Measurements from ENCODE around the gene FIGNL2.

Gene FIGNL2

GRCh38 chr12:51865757-51866270 is 17.3 kb upstream of the FIGNL2 start:
- Histone ChIP-seq H3K27me3 (ENCODE audit: low read depth, low read length) (peaks cover 21% of the 10 kb centered on the region), H3K4me1 (ENCODE audit: control insufficient read depth in 1 of 2, insufficient read depth in 2 of 2, low read length in 2 of 2) (peaks cover 0 to 24% of the 10 kb centered on the region in 2 donors), H3K27ac (ENCODE audit: low read length) (no peak overlapping the region)

GRCh38 chr12:51864833-51865670 is 16.5 kb upstream of the FIGNL2 start:
- Histone ChIP-seq H3K9me3 (ENCODE audit: control insufficient read depth in 1 of 2, low read length in 2 of 2) (no peaks in the 10 kb centered on the region), H3K36me3 (ENCODE audit: control insufficient read depth in 1 of 2, insufficient read depth in 2 of 2, low read length in 2 of 2) (no peaks in the 10 kb centered on the region), H3K4me1 (ENCODE audit: control insufficient read depth in 1 of 2, insufficient read depth in 2 of 2, low read length in 2 of 2) (peaks cover 0 to 24% of the 10 kb centered on the region in 2 donors), H3K27me3 (ENCODE audit: low read depth, low read length) (peaks cover 21% of the 10 kb centered on the region), H3K27ac (ENCODE audit: low read length) (no peak overlapping the region), H3K4me3 (ENCODE audit: low read depth in 1 of 2, low read length in 2 of 2) (peak overlapping the region in 1 of 2 donors; percentile 59)

More at GRCh38 chr12:51865757-51866270, 17.3 kb upstream of the FIGNL2 start:
- H3K4me3 ChIP-seq (ENCODE audit: low read depth in 1 of 2, low read length in 2 of 2), result no peak overlapping the region
- no peaks in the 10 kb centered on the region for H3K36me3 ChIP-seq (ENCODE audit: control insufficient read depth in 1 of 2, insufficient read depth in 2 of 2, low read length in 2 of 2)
- no peaks in the 10 kb centered on the region for H3K9me3 ChIP-seq (ENCODE audit: control insufficient read depth in 1 of 2, low read length in 2 of 2)

DNA sequence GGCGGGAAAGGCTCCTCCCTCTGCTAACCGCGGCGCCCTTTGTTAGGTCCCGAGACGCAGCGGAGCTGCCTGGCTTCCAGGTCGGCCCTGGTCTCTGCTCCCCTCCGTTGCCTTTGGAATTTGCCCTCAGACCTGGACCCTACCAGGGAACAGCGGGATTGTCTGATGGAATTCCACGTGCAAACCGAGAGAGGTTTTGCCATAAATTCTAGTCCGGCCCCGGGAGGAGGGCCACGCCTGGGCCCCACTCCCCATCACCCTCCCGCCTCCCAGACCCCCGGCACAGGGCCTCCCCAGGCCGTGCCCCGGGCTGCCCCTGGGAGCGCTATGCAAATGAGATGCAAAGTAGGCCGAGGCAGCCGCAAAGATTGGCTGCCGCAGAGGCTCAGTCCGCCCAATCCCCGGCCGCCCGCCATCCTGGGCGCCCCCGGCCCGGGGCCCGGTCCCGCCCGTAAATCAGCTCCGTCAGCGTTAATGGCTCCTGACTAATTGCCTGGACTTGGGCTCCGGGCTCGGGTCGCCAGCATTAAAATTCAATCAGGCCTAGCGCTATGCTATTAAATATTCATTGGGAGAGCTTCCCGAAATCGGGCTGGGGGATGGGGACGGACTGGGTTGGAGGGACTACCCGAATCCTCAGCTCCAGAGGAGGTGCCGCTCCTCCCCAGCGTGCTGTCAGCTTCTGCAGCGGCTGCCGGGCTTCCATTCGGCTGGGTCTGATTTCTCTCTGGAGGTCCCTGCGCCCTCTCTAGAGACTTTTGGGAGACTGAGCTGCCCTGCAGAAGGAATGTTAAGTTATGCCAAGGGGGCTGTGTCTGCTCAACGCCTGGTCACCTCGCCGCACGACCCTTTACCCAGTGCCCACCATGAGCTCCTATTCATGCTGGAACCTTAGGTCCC is 15.7 kb upstream of the FIGNL2 start:
- H3K36me3 ChIP-seq (ENCODE audit: control insufficient read depth in 1 of 2, insufficient read depth in 2 of 2, low read length in 2 of 2), result no peaks in the 10 kb centered on the region
- H3K9me3 ChIP-seq (ENCODE audit: control insufficient read depth in 1 of 2, low read length in 2 of 2), result no peaks in the 10 kb centered on the region
- peaks cover 0 to 19% of the 10 kb centered on the region in 2 donors for H3K4me1 ChIP-seq (ENCODE audit: control insufficient read depth in 1 of 2, insufficient read depth in 2 of 2, low read length in 2 of 2)
- H3K27me3 ChIP-seq (ENCODE audit: low read depth, low read length), result peaks cover 21% of the 10 kb centered on the region
- no peak overlapping the region for H3K27ac ChIP-seq (ENCODE audit: low read length)
- peak overlapping the region in 1 of 2 donors; percentile 59 for H3K4me3 ChIP-seq (ENCODE audit: low read depth in 1 of 2, low read length in 2 of 2)

- no peaks in the 10 kb centered on the region for H3K9me3 ChIP-seq (ENCODE audit: control insufficient read depth in 1 of 2, low read length in 2 of 2)
- H3K36me3 ChIP-seq (ENCODE audit: control insufficient read depth in 1 of 2, insufficient read depth in 2 of 2, low read length in 2 of 2), result no peaks in the 10 kb centered on the region
- peak overlapping the region in 1 of 2 donors; percentile 59 for H3K4me3 ChIP-seq (ENCODE audit: low read depth in 1 of 2, low read length in 2 of 2)
- H3K27me3 ChIP-seq (ENCODE audit: low read depth, low read length), result peaks cover 16% of the 10 kb centered on the region
- H3K27ac ChIP-seq (ENCODE audit: low read length), result no peak overlapping the region
- peaks cover 0 to 12% of the 10 kb centered on the region in 2 donors for H3K4me1 ChIP-seq (ENCODE audit: control insufficient read depth in 1 of 2, insufficient read depth in 2 of 2, low read length in 2 of 2)
These were observed 14.9 kb upstream of the FIGNL2 start for GRCh38 chr12:51863363-51863932.

DNA sequence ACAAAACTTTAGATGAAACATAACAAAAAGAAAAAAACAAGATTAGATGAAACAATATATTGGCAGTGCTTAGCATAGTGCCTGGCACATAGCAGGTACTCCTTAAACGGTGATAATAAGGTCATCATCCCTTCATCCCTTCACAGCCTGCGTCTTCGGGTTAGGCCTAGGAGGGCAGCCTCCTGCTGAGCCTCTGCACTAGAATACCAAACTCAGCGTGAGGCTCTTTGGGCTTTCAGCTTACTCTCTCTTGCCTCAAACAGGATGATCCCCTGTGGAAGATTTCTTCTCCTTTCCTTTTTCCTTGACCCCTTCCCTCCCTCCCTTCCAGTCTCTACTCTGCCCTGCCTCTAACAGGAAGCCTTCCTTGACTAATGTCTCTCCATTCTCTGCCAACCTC is 14.4 kb upstream of the FIGNL2 start:
- no peaks in the 10 kb centered on the region for H3K9me3 ChIP-seq (ENCODE audit: control insufficient read depth in 1 of 2, low read length in 2 of 2)
- H3K27ac ChIP-seq (ENCODE audit: low read length), result no peak overlapping the region
- peaks cover 13% of the 10 kb centered on the region for H3K27me3 ChIP-seq (ENCODE audit: low read depth, low read length)
- H3K36me3 ChIP-seq (ENCODE audit: control insufficient read depth in 1 of 2, insufficient read depth in 2 of 2, low read length in 2 of 2), result no peaks in the 10 kb centered on the region
- H3K4me1 ChIP-seq (ENCODE audit: control insufficient read depth in 1 of 2, insufficient read depth in 2 of 2, low read length in 2 of 2), result peaks cover 0 to 11% of the 10 kb centered on the region in 2 donors
- no peak overlapping the region for H3K4me3 ChIP-seq (ENCODE audit: low read depth in 1 of 2, low read length in 2 of 2)

DNA sequence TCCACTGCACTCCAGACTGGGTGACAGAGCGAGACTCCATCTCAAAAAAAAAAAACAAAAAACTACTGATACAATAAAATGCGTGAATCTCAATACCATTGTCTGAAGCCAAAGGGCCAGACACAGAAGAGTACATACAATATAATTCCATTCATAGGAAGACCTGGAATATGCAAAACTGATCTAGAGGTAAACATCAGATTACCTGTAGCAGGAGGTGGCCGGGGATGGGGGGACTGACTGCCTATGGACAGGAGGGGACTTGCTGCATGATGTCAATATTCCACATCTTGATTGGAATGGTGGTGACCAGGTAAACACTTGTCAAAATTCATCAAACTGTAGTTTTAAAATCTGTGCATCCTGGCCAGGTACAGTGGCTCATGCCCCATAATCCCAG is 12.5 kb upstream of the FIGNL2 start:
- Histone ChIP-seq H3K27ac (ENCODE audit: low read length) (no peak overlapping the region), H3K4me1 (ENCODE audit: control insufficient read depth in 1 of 2, insufficient read depth in 2 of 2, low read length in 2 of 2) (peaks cover 0 to 15% of the 10 kb centered on the region in 2 donors), H3K36me3 (ENCODE audit: control insufficient read depth in 1 of 2, insufficient read depth in 2 of 2, low read length in 2 of 2) (no peaks in the 10 kb centered on the region), H3K4me3 (ENCODE audit: low read depth in 1 of 2, low read length in 2 of 2) (no peak overlapping the region), H3K27me3 (ENCODE audit: low read depth, low read length) (peaks cover 13% of the 10 kb centered on the region), H3K9me3 (ENCODE audit: control insufficient read depth in 1 of 2, low read length in 2 of 2) (no peaks in the 10 kb centered on the region)

DNA sequence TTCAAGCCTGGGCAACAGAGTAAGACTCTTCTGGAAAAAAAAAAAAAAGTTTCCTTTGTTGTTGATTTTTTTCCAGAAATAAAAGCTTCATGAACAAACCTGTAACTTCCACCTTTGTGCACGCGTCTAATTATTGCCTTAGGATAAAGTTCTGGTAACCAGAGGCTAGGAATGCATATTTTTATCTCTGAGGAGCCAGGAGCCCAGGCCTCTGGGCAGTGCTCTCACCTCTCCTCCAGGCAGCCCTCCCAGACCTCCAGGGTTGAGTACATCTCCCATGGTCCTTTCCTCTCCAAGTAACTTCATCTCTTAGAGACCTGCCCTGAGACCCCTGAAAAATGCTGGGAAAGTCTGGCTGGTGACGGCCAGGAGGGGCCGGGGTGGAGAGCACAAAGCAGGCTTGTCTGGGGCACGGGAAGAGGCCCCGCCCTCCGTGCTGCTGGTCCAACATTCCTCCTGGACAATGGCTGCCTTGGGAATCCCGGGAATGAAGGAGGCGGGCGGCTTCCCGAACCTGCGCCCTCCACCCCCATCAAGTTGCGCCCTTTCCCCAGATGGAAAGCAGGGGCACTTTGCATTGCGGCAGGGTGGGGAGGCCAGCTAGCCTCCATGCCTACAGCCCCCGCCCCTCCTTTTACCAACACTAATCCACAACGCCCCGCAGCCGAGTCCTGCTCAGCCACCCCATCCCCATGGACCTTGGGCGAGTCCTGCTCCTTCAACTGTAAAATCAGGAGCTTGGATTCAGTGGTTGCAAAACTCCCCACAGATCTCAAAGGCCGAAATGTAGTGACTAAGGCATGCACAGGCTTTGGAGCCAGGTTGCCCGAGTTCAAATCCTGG is 7.3 kb upstream of the FIGNL2 start:
- Histone ChIP-seq H3K27ac (ENCODE audit: low read length) (no peak overlapping the region), H3K9me3 (ENCODE audit: control insufficient read depth in 1 of 2, low read length in 2 of 2) (no peaks in the 10 kb centered on the region), H3K27me3 (ENCODE audit: low read depth, low read length) (no peaks in the 10 kb centered on the region), H3K4me1 (ENCODE audit: control insufficient read depth in 1 of 2, insufficient read depth in 2 of 2, low read length in 2 of 2) (peaks cover 0 to 11% of the 10 kb centered on the region in 2 donors), H3K36me3 (ENCODE audit: control insufficient read depth in 1 of 2, insufficient read depth in 2 of 2, low read length in 2 of 2) (no peaks in the 10 kb centered on the region), H3K4me3 (ENCODE audit: low read depth in 1 of 2, low read length in 2 of 2) (peak overlapping the region in 1 of 2 donors; percentile 34)

GRCh38 chr12:51852404-51853137 is 4.1 kb upstream of the FIGNL2 start:
- H3K9me3 ChIP-seq (ENCODE audit: control insufficient read depth in 1 of 2, low read length in 2 of 2), result no peaks in the 10 kb centered on the region
- peaks cover 4% of the 10 kb centered on the region for H3K27me3 ChIP-seq (ENCODE audit: low read depth, low read length)
- no peaks in the 10 kb centered on the region for H3K36me3 ChIP-seq (ENCODE audit: control insufficient read depth in 1 of 2, insufficient read depth in 2 of 2, low read length in 2 of 2)
- H3K4me1 ChIP-seq (ENCODE audit: control insufficient read depth in 1 of 2, insufficient read depth in 2 of 2, low read length in 2 of 2), result peaks cover 0 to 22% of the 10 kb centered on the region in 2 donors
- no peak overlapping the region for H3K27ac ChIP-seq (ENCODE audit: low read length)
- no peak overlapping the region for H3K4me3 ChIP-seq (ENCODE audit: low read depth in 1 of 2, low read length in 2 of 2)

DNA sequence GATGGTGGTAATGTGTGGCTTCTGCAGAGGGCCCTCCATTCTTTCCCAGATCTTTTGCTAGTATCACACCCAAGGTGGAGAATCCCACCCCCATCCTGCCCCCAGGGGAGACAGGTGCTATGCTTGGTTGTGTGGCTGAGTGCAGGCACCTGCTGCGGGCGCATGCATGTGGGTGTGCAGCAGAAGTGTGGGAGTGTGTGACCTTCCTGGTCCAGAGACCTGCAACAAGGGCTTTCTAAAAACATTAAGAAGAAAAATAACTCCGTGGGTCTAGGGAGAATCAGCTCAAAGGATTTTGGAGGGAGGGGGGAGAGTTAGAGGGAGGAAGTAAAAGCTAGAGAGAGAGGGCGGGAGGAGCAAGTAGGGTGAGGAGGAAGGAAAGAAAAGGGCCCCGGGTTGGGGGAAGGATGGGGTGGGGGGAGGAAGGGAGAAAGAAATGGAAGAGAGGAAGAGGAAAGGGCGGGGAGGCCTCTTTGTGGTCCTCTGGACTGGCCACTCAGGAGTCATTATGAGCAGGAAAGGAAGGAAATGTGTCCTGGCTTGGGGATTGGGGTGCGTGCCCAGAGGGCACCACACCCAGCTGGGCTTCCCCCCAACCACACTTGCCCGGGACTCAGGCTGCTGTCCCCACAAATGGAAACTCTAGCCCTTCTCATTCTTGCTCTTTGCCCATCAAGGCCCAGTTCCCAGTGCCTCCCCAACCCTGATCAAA is 3.1 kb upstream of the FIGNL2 start:
- no peak overlapping the region for H3K27ac ChIP-seq (ENCODE audit: low read length)
- H3K4me1 ChIP-seq (ENCODE audit: control insufficient read depth in 1 of 2, insufficient read depth in 2 of 2, low read length in 2 of 2), result peaks cover 0 to 32% of the 10 kb centered on the region in 2 donors
- peaks cover 4% of the 10 kb centered on the region for H3K27me3 ChIP-seq (ENCODE audit: low read depth, low read length)

More for the DNA sequence above, 3.1 kb upstream of the FIGNL2 start:
- no peak overlapping the region for H3K4me3 ChIP-seq (ENCODE audit: low read depth in 1 of 2, low read length in 2 of 2)
- no peaks in the 10 kb centered on the region for H3K9me3 ChIP-seq (ENCODE audit: control insufficient read depth in 1 of 2, low read length in 2 of 2)
- H3K36me3 ChIP-seq (ENCODE audit: control insufficient read depth in 1 of 2, insufficient read depth in 2 of 2, low read length in 2 of 2), result no peaks in the 10 kb centered on the region

Measured in muscle layer of duodenum (tissue), 2 donors.